GM12801 (cell line): ENCODE results near the gene PLEKHM3.

ENCODE experiments used
- TF ChIP-seq, protein P1 (sequence below): IDR thresholded peaks from one replicate; pipeline ENCODE4 v1.5.1; 2011; ENCODE audit warnings: control low read depth; ENCODE audit not compliant: insufficient read length; ENCODE audit errors: extremely low read depth

PLEKHM3 gene

DNA sequence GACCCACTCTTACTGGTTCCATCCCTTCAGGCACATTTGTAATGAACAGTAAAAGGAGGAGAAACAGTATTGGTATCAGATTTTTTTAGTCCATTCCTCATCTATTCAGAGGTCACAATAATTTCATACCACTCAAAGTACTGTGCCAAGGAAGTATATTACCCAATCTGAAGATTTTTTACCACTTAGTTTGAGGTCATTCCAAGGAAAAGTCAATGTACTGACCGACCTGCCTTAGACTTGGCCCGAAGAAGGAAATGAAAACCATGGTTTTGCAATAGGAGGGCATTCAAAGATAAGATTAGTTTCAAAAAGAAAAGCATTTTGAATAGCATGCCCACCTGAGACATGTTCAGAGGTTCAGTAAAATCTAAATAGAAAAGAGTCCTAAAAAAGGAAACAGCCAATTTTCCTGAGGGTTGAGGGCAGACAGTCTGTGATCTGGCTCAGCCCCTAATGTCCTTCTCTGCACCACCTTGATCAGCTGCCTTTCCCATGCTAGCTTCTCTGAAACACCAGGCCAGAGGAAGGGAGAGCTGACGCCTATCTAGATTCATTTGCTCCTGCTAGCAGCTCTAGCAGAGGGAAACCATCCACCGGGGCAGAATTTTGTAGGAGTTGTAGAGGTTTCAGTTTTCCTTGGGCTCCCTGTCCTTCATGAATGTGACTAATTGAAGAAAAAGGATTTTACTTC, 148.3 kb downstream of the PLEKHM3 start:
- TF ChIP-seq, protein P1, sequence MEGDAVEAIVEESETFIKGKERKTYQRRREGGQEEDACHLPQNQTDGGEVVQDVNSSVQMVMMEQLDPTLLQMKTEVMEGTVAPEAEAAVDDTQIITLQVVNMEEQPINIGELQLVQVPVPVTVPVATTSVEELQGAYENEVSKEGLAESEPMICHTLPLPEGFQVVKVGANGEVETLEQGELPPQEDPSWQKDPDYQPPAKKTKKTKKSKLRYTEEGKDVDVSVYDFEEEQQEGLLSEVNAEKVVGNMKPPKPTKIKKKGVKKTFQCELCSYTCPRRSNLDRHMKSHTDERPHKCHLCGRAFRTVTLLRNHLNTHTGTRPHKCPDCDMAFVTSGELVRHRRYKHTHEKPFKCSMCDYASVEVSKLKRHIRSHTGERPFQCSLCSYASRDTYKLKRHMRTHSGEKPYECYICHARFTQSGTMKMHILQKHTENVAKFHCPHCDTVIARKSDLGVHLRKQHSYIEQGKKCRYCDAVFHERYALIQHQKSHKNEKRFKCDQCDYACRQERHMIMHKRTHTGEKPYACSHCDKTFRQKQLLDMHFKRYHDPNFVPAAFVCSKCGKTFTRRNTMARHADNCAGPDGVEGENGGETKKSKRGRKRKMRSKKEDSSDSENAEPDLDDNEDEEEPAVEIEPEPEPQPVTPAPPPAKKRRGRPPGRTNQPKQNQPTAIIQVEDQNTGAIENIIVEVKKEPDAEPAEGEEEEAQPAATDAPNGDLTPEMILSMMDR, result no peak

DNA sequence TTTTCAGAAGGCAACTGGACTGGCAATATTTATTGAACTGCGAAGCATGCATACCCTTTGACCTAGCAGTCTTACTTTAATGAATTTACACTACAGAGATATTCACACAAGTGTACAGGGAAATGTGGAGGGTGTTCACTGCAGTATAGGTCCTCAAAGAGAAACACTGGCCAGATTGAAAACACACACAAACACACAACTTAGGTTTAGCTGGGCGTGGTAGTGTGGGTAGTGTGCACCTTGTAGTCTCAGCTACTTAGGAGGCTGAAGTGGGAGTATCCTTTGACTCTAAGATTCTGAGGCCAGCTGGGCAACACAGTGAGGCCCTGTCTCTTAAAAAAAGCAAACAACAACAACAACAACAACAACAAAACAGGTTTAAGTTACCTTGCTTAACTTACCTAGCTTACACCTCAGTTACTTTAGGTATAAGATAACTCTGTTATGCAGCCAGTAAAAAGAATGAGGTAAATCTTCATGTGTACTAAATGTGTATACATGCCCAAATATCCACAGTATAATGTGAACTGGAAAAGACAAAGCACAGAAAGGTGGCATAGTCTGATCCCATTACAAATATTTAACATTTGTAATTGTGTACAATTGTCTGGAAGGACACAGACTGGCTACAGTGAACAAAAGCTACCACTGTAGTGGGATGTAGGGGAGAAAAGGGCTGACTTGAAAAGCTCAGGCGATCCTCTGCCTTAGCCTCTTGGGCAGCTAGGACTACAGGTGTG, 149.7 kb downstream of the PLEKHM3 start:
- TF ChIP-seq, protein P1, result no peak

DNA sequence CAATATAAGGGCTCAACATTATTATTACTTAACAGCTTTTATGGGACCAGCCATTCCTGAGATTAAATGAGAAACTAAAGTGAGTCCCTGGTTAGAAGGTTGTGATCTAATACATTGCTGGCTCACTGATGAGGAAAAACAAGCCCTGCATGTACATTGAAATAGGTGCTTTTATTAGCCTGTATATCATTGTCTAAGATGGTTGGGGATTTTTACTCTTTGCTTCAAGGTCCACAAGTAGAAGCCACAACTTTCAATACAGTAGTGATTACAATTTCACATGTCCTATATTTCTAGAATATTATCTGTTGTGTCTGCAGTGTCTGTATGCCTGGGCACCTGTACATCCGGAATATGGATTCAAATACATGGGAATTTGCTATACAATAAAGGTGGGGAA, 151.5 kb downstream of the PLEKHM3 start:
- TF ChIP-seq, protein P1, result no peak

DNA sequence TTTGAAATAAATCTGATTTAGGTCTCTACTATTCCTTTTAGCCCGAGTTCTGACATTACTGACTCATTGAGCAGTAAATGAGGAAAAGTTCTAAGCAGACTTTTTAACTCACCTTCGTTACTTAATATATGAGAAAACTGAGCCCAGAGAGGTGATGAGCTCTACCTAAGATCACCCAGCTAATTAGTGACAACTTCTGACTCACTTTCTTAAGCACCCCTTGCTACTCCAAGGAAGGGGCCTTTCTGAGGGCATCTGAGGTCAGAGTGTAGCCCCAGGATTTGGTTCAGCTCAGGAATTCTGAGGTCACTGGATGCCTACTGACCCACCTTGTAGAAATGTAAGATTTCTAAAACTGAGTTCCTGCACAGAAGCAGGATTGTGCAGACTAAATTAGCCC, 153.4 kb downstream of the PLEKHM3 start:
- TF ChIP-seq, protein P1, result no peak

DNA sequence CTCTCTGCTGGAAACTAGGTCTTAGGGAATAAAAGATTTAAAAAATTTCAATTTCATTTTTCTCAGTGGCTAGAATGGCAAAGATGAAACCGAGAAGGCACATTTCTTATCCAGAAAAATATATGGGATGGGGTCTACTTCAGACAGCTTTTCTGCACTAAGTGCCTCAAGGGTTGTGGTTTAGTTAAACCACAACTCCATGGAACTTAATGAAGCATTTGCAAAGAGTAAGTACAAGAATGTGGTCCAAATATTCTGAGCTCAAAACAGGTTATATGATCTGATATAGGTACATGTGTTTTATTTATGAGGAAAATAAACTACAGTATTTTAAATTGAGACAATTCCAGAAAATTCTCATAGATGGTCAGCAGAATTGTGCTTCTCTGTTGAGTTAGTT, 153.8 kb downstream of the PLEKHM3 start:
- TF ChIP-seq, protein P1, result no peak

DNA sequence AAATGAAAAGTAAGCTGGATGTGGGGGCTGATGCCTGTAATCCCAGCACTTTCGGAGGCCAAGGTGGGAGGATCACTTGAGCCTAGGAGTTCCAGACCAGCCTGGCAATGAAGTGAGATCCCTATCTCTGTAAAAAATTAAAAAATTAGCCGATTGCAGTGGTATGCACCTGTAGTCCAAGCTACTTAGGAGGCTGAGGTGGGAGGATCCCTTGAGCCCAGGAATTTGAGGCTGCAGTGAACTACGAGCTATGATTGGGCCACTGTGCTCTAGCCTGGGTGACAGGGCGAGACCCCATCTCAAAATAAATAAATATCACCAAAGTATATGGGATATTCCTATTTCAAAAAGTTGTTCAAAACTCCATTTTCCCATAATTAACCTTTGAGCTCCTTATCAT, 154.5 kb downstream of the PLEKHM3 start:
- TF ChIP-seq, protein P1, result no peak

DNA sequence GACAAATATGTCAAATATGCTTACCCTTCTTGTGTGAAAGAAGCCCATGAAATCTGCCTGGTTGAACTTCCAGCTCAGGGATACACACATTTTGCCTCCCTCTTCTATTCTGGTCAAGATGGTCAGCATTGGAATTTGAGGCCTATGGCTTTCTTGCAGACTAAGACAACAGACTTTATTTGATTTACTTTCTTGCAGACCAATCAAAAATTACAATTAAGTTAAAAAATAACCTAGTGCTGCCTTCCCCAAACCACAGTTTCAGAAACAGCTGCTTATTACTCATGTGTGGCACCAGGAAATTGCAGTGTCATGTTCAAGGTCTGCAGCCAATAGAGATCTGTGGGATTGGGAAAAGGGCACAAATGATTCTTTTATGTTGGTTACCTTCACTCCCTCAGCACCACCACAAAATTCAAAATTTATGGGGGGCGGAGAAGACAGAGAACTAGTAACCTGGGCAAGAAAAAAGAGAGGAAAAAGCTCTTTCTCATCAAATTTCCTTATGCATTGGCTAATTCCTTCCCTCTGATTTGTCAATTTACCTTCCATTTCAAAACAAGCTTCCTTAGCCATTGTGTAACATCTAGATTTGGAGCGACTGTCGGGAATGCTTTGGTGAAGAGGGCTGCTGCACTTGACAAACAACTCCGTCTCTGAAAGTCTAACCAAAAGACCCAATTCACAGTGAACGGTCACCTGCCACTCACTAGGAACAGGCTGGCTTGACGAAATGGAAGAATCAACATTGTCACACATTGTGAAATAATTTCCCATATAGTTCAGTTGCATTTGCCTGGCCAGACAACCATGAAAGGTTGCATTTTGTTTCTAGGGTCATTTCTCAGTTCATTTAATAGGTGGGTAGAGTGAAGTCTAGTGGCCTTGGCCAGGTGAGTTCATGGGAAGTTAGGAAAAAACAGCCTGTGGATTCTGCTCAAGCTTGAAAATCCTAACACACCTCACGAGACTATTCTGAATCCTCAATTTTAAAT, 155.2 kb downstream of the PLEKHM3 start:
- TF ChIP-seq, protein P1, result no peak
